H1 (cell line): ENCODE measurements around the gene CALCR. TPM values are rescaled to one million over a fixed set of nuclear protein-coding genes. Genes with fewer than 3 reads are reported as not detected.
"Not testable (repeated sequence)": the region's sequence is repeated elsewhere in the genome, so short reads cannot be mapped to it uniquely, and the experiment has no call there.

ENCODE experiments used
- CTCF ChIA-PET: fragments of 300-600 bp; sonication (Branson Sonifier 250); formaldehyde crosslinking; loops from one replicate; lab custom pipeline; 2021; ENCODE audit not compliant: partially characterized antibody; lab: Charles Lee
- POLR2A ChIA-PET: fragments of 300-600 bp; sonication (Branson Sonifier 250); formaldehyde crosslinking; loops from one replicate; lab custom pipeline; 2021; ENCODE audit warnings: inconsistent platforms; ENCODE audit not compliant: partially characterized antibody; lab: Charles Lee
- DNase-seq, 2 experiments: peaks; one replicate each; pipeline versions ENCODE4 v3.0.0 to v3.0.0-alpha.2; 2010 to 2022; ENCODE audit warnings: low spot score in 2 of 2, low read depth in 1 of 2, mixed read lengths in 1 of 2
- FAIRE-seq: peaks from 2 replicates; lab custom pipeline; 2011; peaks lifted over from hg19 to GRCh38; lab: Jason Lieb, UNC
- H2AFZ ChIP-seq: 2 replicates; pipeline ENCODE4 v1.8.1; 2012; ENCODE audit warnings: low read length, inconsistent platforms
- H2AK5ac ChIP-seq: 2 replicates; pipeline ENCODE4 v1.6.1; 2013; ENCODE audit warnings: low read depth, low read length
- H2BK120ac ChIP-seq: replicated peaks from 2 replicates; pipeline ENCODE3; 2013; ENCODE audit warnings: low read depth, low read length, inconsistent platforms
- H2BK12ac ChIP-seq: 2 replicates; pipeline ENCODE4 v1.6.1; 2013; ENCODE audit warnings: low read depth, low read length
- H2BK15ac ChIP-seq: 2 replicates; pipeline ENCODE4 v1.6.1; 2013; ENCODE audit warnings: low read length
- H2BK20ac ChIP-seq: 2 replicates; pipeline ENCODE4 v1.6.1; 2013; ENCODE audit warnings: low read length
- H2BK5ac ChIP-seq: 2 replicates; pipeline ENCODE4 v1.6.1; 2013; ENCODE audit warnings: low read depth, low read length
- H3K14ac ChIP-seq: 2 replicates; pipeline ENCODE4 v1.6.1; 2013; ENCODE audit warnings: inconsistent platforms; ENCODE audit not compliant: insufficient read length
- H3K18ac ChIP-seq: 2 replicates; pipeline ENCODE4 v1.6.1; 2013; ENCODE audit warnings: low read length; ENCODE audit errors: extremely low read depth
- H3K23ac ChIP-seq: 2 replicates; pipeline ENCODE4 v1.6.1; 2013; ENCODE audit warnings: inconsistent platforms; ENCODE audit not compliant: insufficient read length
- H3K23me2 ChIP-seq: 2 replicates; pipeline ENCODE4 v1.6.1; 2013; ENCODE audit warnings: low read depth, low read length
- H3K27ac ChIP-seq: 2 replicates; pipeline ENCODE4 v1.6.1; 2011; ENCODE audit warnings: low read depth, low read length, inconsistent platforms
- H3K27me3 ChIP-seq, 4 experiments: replicated peaks in 1 of 4; 1 replicate in 1 of 4; 2 replicates in 3 of 4; pipeline versions ENCODE4 v1.6.1 to v1.8.1; 2011 to 2013; ENCODE audit warnings: low read length in 3 of 4, mild to moderate bottlenecking in 3 of 4, inconsistent platforms in 2 of 4, mixed read lengths in 2 of 4, moderate library complexity in 1 of 4; ENCODE audit not compliant: control insufficient read depth in 3 of 4, insufficient read depth in 3 of 4; ENCODE audit errors: extremely low read depth in 1 of 4
- H3K36me3 ChIP-seq, 4 experiments: 2 replicates each; pipeline versions ENCODE4 v1.6.1 to v1.8.1; 2011 to 2013; ENCODE audit warnings: mild to moderate bottlenecking in 4 of 4, low read length in 3 of 4, moderate library complexity in 2 of 4, control low read depth in 1 of 4, inconsistent platforms in 1 of 4; ENCODE audit not compliant: insufficient read depth in 4 of 4, control insufficient read depth in 2 of 4
- H3K4ac ChIP-seq: replicated peaks from 2 replicates; pipeline ENCODE3; 2013; ENCODE audit warnings: low read length, low read depth, mixed read lengths, inconsistent platforms; ENCODE audit not compliant: insufficient read length
- H3K4me1 ChIP-seq, 4 experiments: replicated peaks in 1 of 4; 1 replicate in 1 of 4; 2 replicates in 3 of 4; pipeline versions ENCODE4 v1.6.1 to v1.8.1; 2011 to 2013; ENCODE audit warnings: low read length in 3 of 4, inconsistent platforms in 2 of 4, mixed read lengths in 1 of 4; ENCODE audit not compliant: insufficient read depth in 4 of 4, control insufficient read depth in 3 of 4
- H3K4me2 ChIP-seq, 2 experiments: 2 replicates each; pipeline versions ENCODE4 v1.6.1 to v1.8.1; 2011 to 2013; ENCODE audit warnings: low read depth in 2 of 2, low read length in 2 of 2, control low read depth in 1 of 2, inconsistent platforms in 1 of 2, mild to moderate bottlenecking in 1 of 2; ENCODE audit not compliant: insufficient read depth in 1 of 2
- H3K4me3 ChIP-seq, 4 experiments: fragments of 200-600, 300-600 bp in 1 of 4; sonication (generic), shearing (Covaris generic), sonication (Bioruptor Twin) in 1 of 4; 2 replicates each; pipeline versions ENCODE4 v1.5.1 to v1.8.1; 2011 to 2016; ENCODE audit warnings: low read length in 4 of 4, low read depth in 3 of 4, control low read depth in 2 of 4, inconsistent platforms in 2 of 4, mild to moderate bottlenecking in 2 of 4, mixed read lengths in 1 of 4, moderate library complexity in 1 of 4; ENCODE audit not compliant: insufficient read depth in 2 of 4; ENCODE audit errors: extremely low read depth in 1 of 4
- H3K56ac ChIP-seq: replicated peaks from 2 replicates; pipeline ENCODE3; 2013; ENCODE audit warnings: low read depth, mild to moderate bottlenecking, mixed read lengths, low read length, inconsistent platforms; ENCODE audit not compliant: insufficient read length
- H3K79me1 ChIP-seq: 2 replicates; pipeline ENCODE4 v1.6.1; 2013; ENCODE audit warnings: low read depth, low read length, control low read depth
- H3K79me2 ChIP-seq, 2 experiments: 2 replicates each; pipeline versions ENCODE4 v1.6.1 to v1.8.1; 2012 to 2013; ENCODE audit warnings: low read length in 2 of 2, mild to moderate bottlenecking in 2 of 2, inconsistent platforms in 1 of 2; ENCODE audit not compliant: insufficient read depth in 2 of 2, control insufficient read depth in 1 of 2
- H3K9ac ChIP-seq, 4 experiments: replicated peaks in 1 of 4; 1 replicate in 1 of 4; 2 replicates in 3 of 4; pipeline versions ENCODE4 v1.6.1 to v1.8.1; 2011 to 2013; ENCODE audit warnings: low read depth in 3 of 4, low read length in 3 of 4, control low read depth in 2 of 4, mild to moderate bottlenecking in 2 of 4, moderate library complexity in 2 of 4, inconsistent platforms in 1 of 4; ENCODE audit errors: extremely low read depth in 1 of 4
- H3K9me3 ChIP-seq, 2 experiments: 2 replicates each; pipeline versions ENCODE4 v1.6.1 to v1.8.1; 2012 to 2013; ENCODE audit warnings: mild to moderate bottlenecking in 2 of 2, moderate library complexity in 2 of 2, control low read depth in 1 of 2, inconsistent platforms in 1 of 2, low read depth in 1 of 2, low read length in 1 of 2, mixed read lengths in 1 of 2; ENCODE audit not compliant: insufficient read depth in 2 of 2
- H4K20me1 ChIP-seq, 2 experiments: replicated peaks in 1 of 2; 2 replicates each; pipeline versions ENCODE3 to v1.8.1; 2011 to 2013; ENCODE audit warnings: inconsistent platforms in 2 of 2, low read length in 2 of 2, mild to moderate bottlenecking in 1 of 2; ENCODE audit not compliant: insufficient read depth in 2 of 2, control insufficient read depth in 1 of 2
- H4K5ac ChIP-seq: 2 replicates; pipeline ENCODE4 v1.6.1; 2013; ENCODE audit warnings: low read length, low read depth, mixed read lengths, inconsistent platforms; ENCODE audit not compliant: insufficient read length
- H4K8ac ChIP-seq: 2 replicates; pipeline ENCODE4 v1.8.0; 2013; ENCODE audit warnings: mild to moderate bottlenecking, moderate library complexity, low read length, inconsistent platforms; ENCODE audit not compliant: insufficient read depth; ENCODE audit errors: extremely low read depth
- H4K91ac ChIP-seq: replicated peaks from 2 replicates; pipeline ENCODE3; 2013; ENCODE audit warnings: low read length, mixed read lengths, inconsistent platforms; ENCODE audit not compliant: insufficient read length
- WGBS, 2 experiments: shearing (Covaris generic) in 1 of 2; methylation state at CpG; one replicate each; pipeline versions ENCODE4 v1.1.6 to v1.1.7; 2013 to 2015; ENCODE audit warnings: low lambda C conversion rate in 2 of 2, mixed read lengths in 2 of 2, inconsistent platforms in 1 of 2, low coverage in 1 of 2, missing lambda C conversion rate in 1 of 2; ENCODE audit not compliant: insufficient replicate concordance in 2 of 2, insufficient coverage in 1 of 2, insufficient read length in 1 of 2; ENCODE audit errors: extremely low coverage in 1 of 2, missing lambda C conversion rate in 1 of 2; 5-methylcytosine and 5-hydroxymethylcytosine counted together
- polyA plus RNA-seq, 7 experiments: library from polyadenylated mRNA; depleted of rRNA in 3 of 7; stranded (reverse) in 5 of 7; unstranded in 2 of 7; fragments of >200 nt in 5 of 7; fragments of 200-250 nt in 2 of 7; gene quantifications; 1 replicate in 5 of 7; 2 replicates in 1 of 7; 4 replicates in 1 of 7; pipeline versions ENCODE4 v1.2.1 to v1.2.3, GENCODE V29; 2011 to 2013; ENCODE audit warnings: missing spikeins in 2 of 7, mixed read lengths in 2 of 7
- total RNA-seq: library from RNA; stranded (reverse); fragmentation: NEBNext Ultra II Directional; extraction: Animal tissue kit (Norgen Biotek cat#: 25700); gene quantifications from 2 replicates; pipeline ENCODE4 v1.2.1, GENCODE V29; 2021

CALCR gene
- total and polyA plus RNA-seq, 2 of the 8 experiments (the other 6 are each of a cell fraction or from before 2014, with no cell fraction given) = 1.0 to 3.6 TPM

DNA sequence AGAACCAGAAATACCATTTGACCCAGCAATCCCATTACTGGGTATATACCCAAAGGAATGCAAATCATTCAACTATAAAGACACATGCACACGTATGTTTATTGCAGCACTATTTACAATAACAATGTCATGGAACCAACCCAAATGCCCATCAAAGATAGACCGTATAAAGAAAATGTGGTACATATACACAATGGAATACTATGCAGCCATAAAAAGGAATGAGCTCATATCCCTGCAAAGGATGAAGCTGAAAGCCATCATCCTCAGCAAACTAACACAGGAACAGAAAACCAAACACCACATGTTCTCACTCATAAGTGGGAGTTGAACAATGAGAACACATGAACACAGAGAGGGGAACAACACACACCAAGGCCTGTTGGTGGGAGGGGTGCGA lies 82.7 kb downstream of the CALCR start:
- H3K4me1 ChIP-seq, H2BK120ac ChIP-seq, H2BK5ac ChIP-seq, H2AFZ ChIP-seq, H2BK20ac ChIP-seq, H3K4me2 ChIP-seq, H2BK15ac ChIP-seq, H2BK12ac ChIP-seq, H4K5ac ChIP-seq, H4K20me1 ChIP-seq, CTCF ChIA-PET, FAIRE-seq, H4K91ac ChIP-seq, H3K18ac ChIP-seq, H3K4me3 ChIP-seq, H3K27ac ChIP-seq, H3K27me3 ChIP-seq, H2AK5ac ChIP-seq, H3K56ac ChIP-seq, H3K79me2 ChIP-seq, DNase-seq, H4K8ac ChIP-seq, H3K23me2 ChIP-seq, H3K14ac ChIP-seq, H3K4ac ChIP-seq, H3K9me3 ChIP-seq, H3K36me3 ChIP-seq, POLR2A ChIA-PET, H3K79me1 ChIP-seq, H3K23ac ChIP-seq, H3K9ac ChIP-seq: not testable (repeated sequence)
- WGBS, 2 experiments = 89% methylated on average over 3 of the region's 3 CpGs; no CpG with 5 or more reads in 1 of the 2 experiments
